ENCODE measurements around the gene SLC6A11. TPM values are rescaled to one million over a fixed set of nuclear protein-coding genes. Genes with fewer than 3 reads are reported as not detected.

Gene SLC6A11
- total and polyA plus RNA-seq, 2 donors, result 0.23 to 0.42 TPM

GRCh38 chr3:10837849-10838248 lies 21.8 kb downstream of the SLC6A11 start:
- Histone ChIP-seq H3K4me3 (ENCODE audit: low read depth, low read length) (no peak overlapping the region), H3K4me1 (ENCODE audit: insufficient read depth) (no peaks in the 10 kb centered on the region), H3K27ac (ENCODE audit: low read depth) (no peak overlapping the region), H3K36me3 (ENCODE audit: insufficient read depth) (no peaks in the 10 kb centered on the region)
- no peak for DNase-seq (ENCODE audit: extremely low spot score)
- 53% methylated on average over 8 of the region's 8 CpGs for WGBS

- no peaks in the 10 kb centered on the region for H3K36me3 ChIP-seq (ENCODE audit: insufficient read depth)
- H3K4me3 ChIP-seq (ENCODE audit: low read depth, low read length), result no peak overlapping the region
- no peak for DNase-seq (ENCODE audit: extremely low spot score)
- 85% methylated on average over 4 of the region's 4 CpGs for WGBS
- no peak overlapping the region for H3K27ac ChIP-seq (ENCODE audit: low read depth)
- H3K4me1 ChIP-seq (ENCODE audit: insufficient read depth), result no peaks in the 10 kb centered on the region
Observed at GRCh38 chr3:10839167-10839566, 23.1 kb downstream of the SLC6A11 start.

DNA sequence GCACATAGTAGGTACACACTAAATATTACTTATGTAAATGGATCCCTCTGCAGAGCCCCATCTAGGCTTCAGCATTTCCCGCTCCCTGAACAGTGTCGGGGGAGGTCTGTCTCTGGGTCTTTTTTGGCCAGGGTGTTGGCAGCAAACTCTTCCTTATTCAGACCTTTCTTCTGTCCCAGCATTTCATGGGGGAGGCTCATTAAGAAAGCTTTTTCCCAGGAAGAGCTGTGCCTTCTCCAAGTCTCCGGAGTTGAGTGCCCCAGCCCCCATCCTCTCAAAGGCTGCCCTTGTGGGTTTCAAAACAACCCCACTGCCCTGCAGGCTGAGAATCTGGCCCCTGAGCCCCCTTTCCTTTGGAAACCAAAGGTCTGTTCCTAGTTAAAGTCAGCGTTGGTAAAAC lies 25.1 kb downstream of the SLC6A11 start:
- Histone ChIP-seq H3K27ac (ENCODE audit: low read depth) (no peak overlapping the region), H3K4me3 (ENCODE audit: low read depth, low read length) (no peak overlapping the region), H3K36me3 (ENCODE audit: insufficient read depth) (no peaks in the 10 kb centered on the region), H3K4me1 (ENCODE audit: insufficient read depth) (no peaks in the 10 kb centered on the region)
- no peak for DNase-seq (ENCODE audit: extremely low spot score)
- WGBS, result 63% methylated on average over 4 of the region's 4 CpGs

GRCh38 chr3:10843378-10843777 lies 27.4 kb downstream of the SLC6A11 start:
- H3K27ac ChIP-seq (ENCODE audit: low read depth), result no peak overlapping the region
- 84% methylated on average over 3 of the region's 3 CpGs for WGBS
- H3K36me3 ChIP-seq (ENCODE audit: insufficient read depth), result no peaks in the 10 kb centered on the region
- no peaks in the 10 kb centered on the region for H3K4me1 ChIP-seq (ENCODE audit: insufficient read depth)
- H3K4me3 ChIP-seq (ENCODE audit: low read depth, low read length), result no peak overlapping the region
- DNase-seq (ENCODE audit: extremely low spot score), result no peak

DNA sequence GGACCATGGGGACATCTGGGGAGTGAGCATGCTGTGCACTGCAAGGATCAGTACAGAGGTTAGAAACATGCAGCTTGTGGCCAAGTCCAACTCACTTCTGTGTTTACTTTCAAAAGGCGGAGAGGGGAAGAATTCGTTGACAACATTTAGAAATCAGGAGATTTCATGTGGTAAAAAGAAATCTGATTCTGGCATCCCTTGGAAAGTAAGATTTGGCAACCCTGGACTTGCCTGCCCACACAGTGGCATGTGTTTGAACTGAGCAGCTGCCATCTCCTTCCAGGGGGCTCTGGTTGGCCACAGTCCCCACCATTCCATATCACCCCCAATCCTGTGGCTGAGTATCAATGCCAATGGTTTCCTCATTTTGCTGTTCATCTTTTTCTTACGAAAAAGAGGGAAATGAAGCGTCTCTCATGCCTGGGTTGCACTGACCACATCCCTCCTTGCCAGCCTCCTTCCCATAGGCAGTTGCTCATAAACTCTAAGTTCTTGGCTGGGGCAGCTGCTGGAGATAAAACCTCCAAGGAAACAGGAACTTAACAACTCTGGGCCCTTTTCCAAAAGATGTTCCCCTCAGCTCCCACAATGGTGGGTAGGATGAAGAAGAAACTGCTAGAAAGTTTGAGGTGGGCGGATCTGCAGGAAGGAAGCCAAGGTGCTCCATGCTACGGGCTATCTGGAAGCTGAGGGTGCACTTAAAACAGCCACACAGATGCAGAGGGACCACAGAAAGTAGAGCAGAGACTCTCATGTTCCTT lies 29.2 kb downstream of the SLC6A11 start:
- Histone ChIP-seq H3K27ac (ENCODE audit: low read depth) (no peak overlapping the region), H3K4me3 (ENCODE audit: low read depth, low read length) (no peak overlapping the region), H3K36me3 (ENCODE audit: insufficient read depth) (no peaks in the 10 kb centered on the region), H3K4me1 (ENCODE audit: insufficient read depth) (no peaks in the 10 kb centered on the region)
- DNase-seq (ENCODE audit: extremely low spot score), result peak; percentile 18
- WGBS, result 50% methylated on average over 6 of the region's 6 CpGs

GRCh38 chr3:10845839-10846656 lies 30.0 kb downstream of the SLC6A11 start:
- no peak for DNase-seq (ENCODE audit: extremely low spot score)
- H3K27ac ChIP-seq (ENCODE audit: low read depth), result no peak overlapping the region
- no peak overlapping the region for H3K4me3 ChIP-seq (ENCODE audit: low read depth, low read length)
- WGBS, result 84% methylated on average over 5 of the region's 5 CpGs
- no peaks in the 10 kb centered on the region for H3K4me1 ChIP-seq (ENCODE audit: insufficient read depth)
- H3K36me3 ChIP-seq (ENCODE audit: insufficient read depth), result no peaks in the 10 kb centered on the region

- Histone ChIP-seq H3K27ac (ENCODE audit: low read depth) (no peak overlapping the region), H3K4me3 (ENCODE audit: low read depth, low read length) (no peak overlapping the region), H3K4me1 (ENCODE audit: insufficient read depth) (no peaks in the 10 kb centered on the region), H3K36me3 (ENCODE audit: insufficient read depth) (no peaks in the 10 kb centered on the region)
- 87% methylated on average over 4 of the region's 4 CpGs for WGBS
- DNase-seq (ENCODE audit: extremely low spot score), result no peak
Observed at GRCh38 chr3:10846657-10846975, 30.6 kb downstream of the SLC6A11 start.

- no peak overlapping the region for H3K4me3 ChIP-seq (ENCODE audit: low read depth, low read length)
- no peak overlapping the region for H3K27ac ChIP-seq (ENCODE audit: low read depth)
- H3K4me1 ChIP-seq (ENCODE audit: insufficient read depth), result no peaks in the 10 kb centered on the region
- no peak for DNase-seq (ENCODE audit: extremely low spot score)
- no peaks in the 10 kb centered on the region for H3K36me3 ChIP-seq (ENCODE audit: insufficient read depth)
- WGBS, result 86% methylated on average over 3 of the region's 3 CpGs
Observed at GRCh38 chr3:10848261-10848660, 32.2 kb downstream of the SLC6A11 start.

DNA sequence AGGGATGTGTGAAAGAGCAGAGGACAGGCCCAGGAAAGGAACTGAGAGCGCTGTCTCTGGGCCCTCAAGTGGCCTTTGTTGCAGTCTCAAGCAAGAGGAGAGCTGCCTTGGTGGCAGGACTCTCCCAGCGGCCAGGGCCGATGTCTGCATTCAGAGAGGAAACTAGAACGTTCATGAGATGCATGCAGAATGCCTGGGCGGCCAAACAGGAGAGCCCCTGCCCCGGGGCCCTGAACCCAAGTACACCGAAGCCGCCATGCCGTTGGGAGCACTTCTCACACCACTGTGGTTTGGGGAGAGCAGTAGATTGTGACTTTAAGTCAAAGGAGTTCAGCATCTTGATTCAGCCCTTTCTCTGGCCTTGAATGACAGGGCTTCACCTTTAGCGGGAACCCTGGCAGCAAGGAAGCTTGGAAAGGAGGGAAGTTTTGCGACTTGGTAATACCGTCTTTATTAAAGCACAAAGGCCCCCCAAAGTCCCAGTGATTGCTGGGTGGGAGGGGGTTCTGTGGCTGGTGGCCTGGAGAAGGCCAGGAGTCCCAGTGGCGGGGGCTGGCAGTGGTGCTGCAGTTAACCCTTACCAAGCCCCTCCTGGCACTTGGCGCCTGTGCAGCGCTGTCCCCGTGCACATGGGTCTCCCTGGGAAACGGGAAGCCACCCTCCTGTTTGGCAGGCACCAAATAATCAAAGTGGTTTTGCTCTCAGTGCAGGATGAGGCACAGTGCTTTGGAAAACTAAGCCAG lies 36.2 kb downstream of the SLC6A11 start:
- Histone ChIP-seq H3K4me3 (ENCODE audit: low read depth, low read length) (no peak overlapping the region), H3K27ac (ENCODE audit: low read depth) (no peak overlapping the region), H3K36me3 (ENCODE audit: insufficient read depth) (no peaks in the 10 kb centered on the region), H3K4me1 (ENCODE audit: insufficient read depth) (no peaks in the 10 kb centered on the region)
- no peak for DNase-seq (ENCODE audit: extremely low spot score)
- WGBS, result 73% methylated on average over 17 of the region's 17 CpGs

DNA sequence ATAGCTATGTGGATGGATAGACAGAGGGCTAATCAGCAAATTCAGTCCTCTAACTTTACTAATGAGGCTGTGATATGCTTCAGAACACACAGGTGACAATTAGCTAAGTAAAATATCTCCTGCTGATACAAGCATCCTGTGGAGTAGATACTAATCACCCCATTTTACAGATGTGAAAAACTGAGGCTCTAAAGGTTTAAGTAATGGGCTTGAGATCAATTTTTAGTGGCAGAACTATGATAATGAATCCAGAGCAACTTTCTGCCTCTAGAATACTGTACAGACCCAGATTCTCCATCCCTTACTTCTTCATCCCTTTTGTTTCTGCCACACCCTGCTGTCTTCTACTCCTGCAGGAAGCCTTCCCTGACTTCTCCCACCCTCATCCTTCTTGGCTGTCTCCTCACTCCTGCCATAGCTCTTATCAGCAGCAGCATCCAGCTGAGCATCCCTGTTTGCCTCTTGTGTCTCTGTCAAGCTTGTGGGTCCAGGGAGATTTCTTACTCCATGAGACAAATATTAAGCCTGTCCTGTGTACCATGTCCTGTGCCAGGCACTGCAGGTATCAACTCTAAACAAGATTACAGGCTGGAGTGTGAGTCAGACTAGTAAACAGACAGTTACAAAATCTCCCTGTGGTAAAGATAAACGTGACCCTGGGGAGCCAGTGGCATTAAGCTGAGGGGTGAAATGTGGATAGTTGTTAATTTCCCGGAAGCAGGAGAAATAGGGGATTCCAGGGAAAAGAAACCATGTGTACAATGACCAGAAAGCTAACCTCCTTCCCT lies 39.2 kb downstream of the SLC6A11 start:
- WGBS, result 43% methylated on average over 2 of the region's 2 CpGs
- H3K36me3 ChIP-seq (ENCODE audit: insufficient read depth), result no peaks in the 10 kb centered on the region

DNA sequence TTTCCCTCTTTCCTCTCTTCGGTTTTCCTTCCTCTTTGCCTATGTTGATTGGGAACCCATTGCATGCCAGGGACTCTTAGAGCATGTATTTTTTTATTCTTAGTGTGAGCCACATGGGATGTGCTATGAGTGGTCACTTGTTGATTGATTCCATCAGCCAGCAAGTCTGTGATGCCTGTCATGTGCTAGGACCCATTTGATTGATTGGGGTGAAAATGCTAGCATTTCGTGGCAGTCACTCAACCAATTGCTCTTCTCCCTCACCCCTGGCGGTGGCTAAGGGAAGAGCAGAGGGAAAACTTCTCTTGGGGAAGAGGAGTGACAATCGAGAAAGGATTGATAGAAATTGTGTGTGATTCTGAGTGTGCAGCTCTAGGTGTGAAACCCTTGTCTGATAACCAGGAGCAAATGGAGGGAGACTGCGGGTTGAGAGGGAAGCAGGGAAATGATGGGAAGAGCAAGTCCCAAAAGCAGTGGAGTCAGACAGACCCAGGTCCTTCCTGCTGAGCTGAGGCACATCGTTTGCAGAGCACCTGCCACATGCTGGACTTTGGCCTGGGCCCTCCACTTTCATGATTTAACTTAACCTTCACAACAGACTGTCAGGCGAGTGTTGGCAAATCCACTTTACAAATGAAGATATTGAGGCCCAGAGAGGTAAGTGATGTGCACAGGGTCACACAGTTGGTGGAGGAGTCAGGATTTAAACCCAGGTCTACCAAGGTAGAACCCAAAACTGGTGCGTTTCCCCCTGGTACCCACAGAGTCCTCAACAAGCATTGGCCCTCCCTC lies 40.0 kb downstream of the SLC6A11 start:
- H3K4me3 ChIP-seq (ENCODE audit: low read depth, low read length), result no peak overlapping the region
- no peak overlapping the region for H3K27ac ChIP-seq (ENCODE audit: low read depth)
- 50% methylated on average over 8 of the region's 8 CpGs for WGBS
- H3K4me1 ChIP-seq (ENCODE audit: insufficient read depth), result no peaks in the 10 kb centered on the region
- no peaks in the 10 kb centered on the region for H3K36me3 ChIP-seq (ENCODE audit: insufficient read depth)
- no peak for DNase-seq (ENCODE audit: extremely low spot score)

More for the DNA sequence above, 39.2 kb downstream of the SLC6A11 start:
- Histone ChIP-seq H3K4me1 (ENCODE audit: insufficient read depth) (no peaks in the 10 kb centered on the region), H3K27ac (ENCODE audit: low read depth) (no peak overlapping the region), H3K4me3 (ENCODE audit: low read depth, low read length) (no peak overlapping the region)
- no peak for DNase-seq (ENCODE audit: extremely low spot score)

GRCh38 chr3:10857235-10857634 lies 41.2 kb downstream of the SLC6A11 start:
- no peaks in the 10 kb centered on the region for H3K36me3 ChIP-seq (ENCODE audit: insufficient read depth)
- no peak overlapping the region for H3K27ac ChIP-seq (ENCODE audit: low read depth)
- DNase-seq (ENCODE audit: extremely low spot score), result no peak
- H3K4me3 ChIP-seq (ENCODE audit: low read depth, low read length), result no peak overlapping the region
- no peaks in the 10 kb centered on the region for H3K4me1 ChIP-seq (ENCODE audit: insufficient read depth)
- WGBS, result 66% methylated on average over 2 of the region's 2 CpGs
